Activated CD4-positive, CD25-positive, alpha-beta regulatory T cell treated with anti-CD3 and anti-CD28 coated beads, Interleukin-2, amount 50 U/mL, for 16 hours (primary cell): ENCODE results near the gene PLAC1.

Experiments
- DNase-seq: peaks from one replicate; pipeline ENCODE4 v3.0.0-alpha.2; 2020; ENCODE audit warnings: low read depth, low spot score

PLAC1 gene

GRCh38 chrX:134670134-134670924, 12.1 kb upstream of the PLAC1 start:
- DNase-seq: no peak

- DNase-seq: no peak
These were observed 11.3 kb upstream of the PLAC1 start for GRCh38 chrX:134669378-134670098.

GRCh38 chrX:134664202-134664601, 5.9 kb upstream of the PLAC1 start:
- no peak for DNase-seq

GRCh38 chrX:134661295-134661694, 3.0 kb upstream of the PLAC1 start:
- DNase-seq: no peak

GRCh38 chrX:134660627-134661026, 2.4 kb upstream of the PLAC1 start:
- no peak for DNase-seq

- DNase-seq: no peak
These were observed 1.5 kb upstream of the PLAC1 start for GRCh38 chrX:134659761-134660160.

GRCh38 chrX:134658760-134659023, 421 bp upstream of the PLAC1 start:
- no peak for DNase-seq

- no peak for DNase-seq
These were observed 3.8 kb downstream of the PLAC1 start for GRCh38 chrX:134654398-134655012.

- no peak for DNase-seq
These were observed 4.4 kb downstream of the PLAC1 start for GRCh38 chrX:134653835-134654234.

- DNase-seq: no peak
These were observed 7.6 kb downstream of the PLAC1 start for GRCh38 chrX:134650701-134651100.

- no peak for DNase-seq
These were observed 8.5 kb downstream of the PLAC1 start for GRCh38 chrX:134649770-134650169.

- DNase-seq: no peak
These were observed 10.8 kb downstream of the PLAC1 start for GRCh38 chrX:134647477-134647877.

- DNase-seq: no peak
These were observed 11.6 kb downstream of the PLAC1 start for GRCh38 chrX:134646691-134647090.

GRCh38 chrX:134645936-134646543, 12.2 kb downstream of the PLAC1 start:
- DNase-seq: no peak

GRCh38 chrX:134642386-134642785, 15.9 kb downstream of the PLAC1 start:
- no peak for DNase-seq

- no peak for DNase-seq
These were observed 16.9 kb downstream of the PLAC1 start for GRCh38 chrX:134641346-134641745.

GRCh38 chrX:134640914-134641313, 17.4 kb downstream of the PLAC1 start:
- DNase-seq: no peak

- no peak for DNase-seq
These were observed 21.4 kb downstream of the PLAC1 start for GRCh38 chrX:134636851-134637250.

- DNase-seq: no peak
These were observed 23.6 kb downstream of the PLAC1 start for GRCh38 chrX:134634691-134635090.

GRCh38 chrX:134633832-134634231, 24.4 kb downstream of the PLAC1 start:
- no peak for DNase-seq

GRCh38 chrX:134633394-134633793, 24.9 kb downstream of the PLAC1 start:
- DNase-seq: no peak

GRCh38 chrX:134632355-134632754, 25.9 kb downstream of the PLAC1 start:
- no peak for DNase-seq
